Mucosa of descending colon (tissue), 3 donors: ENCODE results near the gene QKI. TPM values are rescaled to one million over a fixed set of nuclear protein-coding genes. Genes with fewer than 3 reads are reported as not detected.
A peak's percentile ranks its signal among the peaks of the same experiment; 100 is the strongest.

Experiments used
- ATAC-seq: fragments of 200-7000 bp; cut with Tn5 transposase; one replicate; pipeline ENCODE4 v1.9.1; 2020; ENCODE audit warnings: mild to moderate bottlenecking, moderate library complexity
- DNase-seq, 3 donors: peaks; one replicate each; pipeline ENCODE4 v3.0.0-alpha.2; 2020
- H3K36me3 ChIP-seq: fragments of 200-600 bp; one replicate; pipeline ENCODE4 v1.8.0; 2021; ENCODE audit warnings: low read depth, mild to moderate bottlenecking
- H3K4me1 ChIP-seq: fragments of 200-600 bp; one replicate; pipeline ENCODE4 v1.8.0; 2021; ENCODE audit warnings: low read depth, mild to moderate bottlenecking
- H3K4me3 ChIP-seq: fragments of 200-600 bp; one replicate; pipeline ENCODE4 v1.8.0; 2021; ENCODE audit warnings: mild to moderate bottlenecking
- H3K9me3 ChIP-seq: fragments of 200-600 bp; one replicate; pipeline ENCODE4 v1.8.0; 2021; ENCODE audit warnings: mild to moderate bottlenecking
- CTCF ChIP-seq: fragments of 200-600 bp; IDR thresholded peaks from one replicate; pipeline ENCODE4 v1.8.0; 2022; ENCODE audit warnings: antibody characterized with exemption, mild to moderate bottlenecking
- intact Hi-C, 2 donors: fragments of 100-400 bp; cut with DNase I in 1 of 2; cut with micrococcal nuclease in 1 of 2; formaldehyde crosslinking; loops; one replicate each; pipeline versions ENCODE4 v1.11.0 to v1.11.1; 2022; cut with DNase I, micrococcal nuclease
- total RNA-seq, 3 donors: library from RNA; stranded (reverse); fragmentation: NEBNext Ultra II Directional in 2 of 3; extraction: Animal tissue kit (Norgen Biotek cat#: 25700) in 2 of 3; gene quantifications; one replicate each; pipeline versions ENCODE4 v1.2.1 to v1.2.4, GENCODE V29; 2021 to 2023
- donor health status: DM: no; HTN: no; CAD: no; lungs with moderate emphysema.
- donor health status: DM: no; HTN: no; CAD: no.
- donor health status: DM: no; HTN: yes; CAD: no.

Gene QKI
- total RNA-seq, 3 donors from 2014 or later: 11.3 to 129 (median 35.8) TPM

- no peaks in the 10 kb centered on the region for H3K36me3 ChIP-seq
- H3K4me3 ChIP-seq: no peak overlapping the region
- TF ChIP-seq CTCF: no peak
- DNase-seq (no peak), ATAC-seq (no peak)
- peaks cover 13% of the 10 kb centered on the region for H3K4me1 ChIP-seq
- intact Hi-C loops: no loop called here
- H3K9me3 ChIP-seq: no peaks in the 10 kb centered on the region
Observed at GRCh38 chr6:163579111-163579879, 164.8 kb downstream of the QKI start.

- Histone ChIP-seq H3K36me3 (no peaks in the 10 kb centered on the region), H3K4me1 (peaks cover 13% of the 10 kb centered on the region), H3K9me3 (no peaks in the 10 kb centered on the region), H3K4me3 (no peak overlapping the region)
- ATAC-seq (no peak), DNase-seq (no peak)
- no peak for TF ChIP-seq CTCF
- intact Hi-C loops: no loop called here
Observed at GRCh38 chr6:163579880-163580295, 165.4 kb downstream of the QKI start.

- DNase-seq (no peak), ATAC-seq (no peak)
- Histone ChIP-seq H3K36me3 (no peaks in the 10 kb centered on the region), H3K4me1 (peaks cover 13% of the 10 kb centered on the region), H3K4me3 (no peak overlapping the region), H3K9me3 (no peaks in the 10 kb centered on the region)
- intact Hi-C loops: no loop called here
- TF ChIP-seq CTCF: no peak
Observed at GRCh38 chr6:163580311-163581030, 166.0 kb downstream of the QKI start.

GRCh38 chr6:163583558-163583957 lies 169.0 kb downstream of the QKI start:
- no peaks in the 10 kb centered on the region for H3K4me1 ChIP-seq
- intact Hi-C loops: no loop called here
- H3K4me3 ChIP-seq: no peak overlapping the region
- no peak for DNase-seq
- ATAC-seq: no peak
- TF ChIP-seq CTCF: no peak
- no peaks in the 10 kb centered on the region for H3K36me3 ChIP-seq
- no peaks in the 10 kb centered on the region for H3K9me3 ChIP-seq

GRCh38 chr6:163585932-163586437 lies 171.5 kb downstream of the QKI start:
- H3K9me3 ChIP-seq: peaks cover 9% of the 10 kb centered on the region
- no peaks in the 10 kb centered on the region for H3K36me3 ChIP-seq
- peak; percentile 24 for ATAC-seq
- intact Hi-C loops: no loop called here
- H3K4me1 ChIP-seq: no peaks in the 10 kb centered on the region
- no peak for TF ChIP-seq CTCF
- no peak for DNase-seq
- H3K4me3 ChIP-seq: no peak overlapping the region
